Central memory CD4-positive, alpha-beta T cell (primary cell): Measurements from ENCODE around the gene ITGA4.

Experiments used
- DNase-seq: peaks from one replicate; pipeline ENCODE4 v3.0.0; 2022

The ITGA4 gene

GRCh38 chr2:181459621-181460021 lies 2.4 kb downstream of the ITGA4 start:
- no peak for DNase-seq

GRCh38 chr2:181461056-181461997 lies 4.1 kb downstream of the ITGA4 start:
- DNase-seq: no peak

- peak; percentile 30 for DNase-seq
These were observed 4.8 kb downstream of the ITGA4 start for GRCh38 chr2:181462033-181462432.

GRCh38 chr2:181463588-181463987 lies 6.4 kb downstream of the ITGA4 start:
- DNase-seq: no peak

GRCh38 chr2:181464966-181465365 lies 7.8 kb downstream of the ITGA4 start:
- no peak for DNase-seq

- DNase-seq: no peak
These were observed 8.6 kb downstream of the ITGA4 start for GRCh38 chr2:181465676-181466375.

- DNase-seq: peak; percentile 65
These were observed 9.7 kb downstream of the ITGA4 start for GRCh38 chr2:181466661-181467576.

- no peak for DNase-seq
These were observed 11.0 kb downstream of the ITGA4 start for GRCh38 chr2:181467966-181468707.

GRCh38 chr2:181468811-181469210 lies 11.6 kb downstream of the ITGA4 start:
- no peak for DNase-seq

GRCh38 chr2:181471226-181471625 lies 14.0 kb downstream of the ITGA4 start:
- DNase-seq: no peak

- DNase-seq: no peak
These were observed 14.6 kb downstream of the ITGA4 start for GRCh38 chr2:181471783-181472182.

GRCh38 chr2:181472990-181473389 lies 15.8 kb downstream of the ITGA4 start:
- DNase-seq: no peak

- no peak for DNase-seq
These were observed 17.2 kb downstream of the ITGA4 start for GRCh38 chr2:181474222-181474881.

GRCh38 chr2:181483211-181483610 lies 26.0 kb downstream of the ITGA4 start:
- no peak for DNase-seq

- DNase-seq: no peak
These were observed 26.7 kb downstream of the ITGA4 start for GRCh38 chr2:181483876-181484275.

GRCh38 chr2:181484851-181485637 lies 27.9 kb downstream of the ITGA4 start:
- DNase-seq: no peak

- DNase-seq: no peak
These were observed 28.4 kb downstream of the ITGA4 start for GRCh38 chr2:181485638-181485946.

- no peak for DNase-seq
These were observed 42.0 kb downstream of the ITGA4 start for GRCh38 chr2:181499231-181499630.

- DNase-seq: no peak
These were observed 43.0 kb downstream of the ITGA4 start for GRCh38 chr2:181500201-181500600.

- no peak for DNase-seq
These were observed 58.5 kb downstream of the ITGA4 start for GRCh38 chr2:181515719-181516118.

GRCh38 chr2:181516992-181517391 lies 59.8 kb downstream of the ITGA4 start:
- DNase-seq: no peak
